Subcutaneous abdominal adipose tissue (tissue), 5 donors: ENCODE results near the gene SLC9A3.

ENCODE experiments used
- H3K27ac ChIP-seq: one replicate; pipeline ENCODE4 v1.7.0; 2013; ENCODE audit warnings: low read depth, mild to moderate bottlenecking, inconsistent platforms, low read length, moderate library complexity
- H3K27me3 ChIP-seq, 5 donors: one replicate each; pipeline ENCODE4 v1.7.0; 2013; ENCODE audit warnings: low read length in 5 of 5, inconsistent platforms in 1 of 5; ENCODE audit not compliant: control insufficient read depth in 5 of 5, insufficient read depth in 4 of 5
- H3K36me3 ChIP-seq, 5 donors: one replicate each; pipeline ENCODE4 v1.7.0; 2013; ENCODE audit warnings: low read length in 5 of 5; ENCODE audit not compliant: control insufficient read depth in 5 of 5, insufficient read depth in 5 of 5
- H3K4me1 ChIP-seq, 5 donors: one replicate each; pipeline ENCODE4 v1.7.0; 2013; ENCODE audit warnings: low read length in 5 of 5, mild to moderate bottlenecking in 3 of 5, moderate library complexity in 1 of 5; ENCODE audit not compliant: control insufficient read depth in 5 of 5, insufficient read depth in 5 of 5
- H3K4me3 ChIP-seq, 5 donors: one replicate each; pipeline ENCODE4 v1.7.0; 2013; ENCODE audit warnings: low read length in 5 of 5, low read depth in 1 of 5
- H3K9ac ChIP-seq, 5 donors: one replicate each; pipeline ENCODE4 v1.7.0; 2013; ENCODE audit warnings: low read length in 5 of 5, mild to moderate bottlenecking in 4 of 5, moderate library complexity in 3 of 5
- H3K9me3 ChIP-seq, 5 donors: one replicate each; pipeline ENCODE4 v1.7.0; 2013; ENCODE audit warnings: low read length in 5 of 5; ENCODE audit not compliant: control insufficient read depth in 5 of 5
- donor health status: healthy.
- donor health status: healthy.
- donor health status: healthy.
- donor health status: healthy.
- donor health status: healthy.

SLC9A3 gene

GRCh38 chr5:525916-526315 is 1.7 kb upstream of the SLC9A3 start:
- Histone ChIP-seq H3K9ac (no peak overlapping the region), H3K27me3 (peaks cover 49 to 75% (median 65%) of the 10 kb centered on the region in 5 donors), H3K4me3 (no peak overlapping the region), H3K9me3 (no peaks in the 10 kb centered on the region), H3K36me3 (no peaks in the 10 kb centered on the region), H3K4me1 (peaks cover 0 to 24% (median 17%) of the 10 kb centered on the region in 5 donors), H3K27ac (no peak overlapping the region)

- no peak overlapping the region for H3K9ac ChIP-seq
- H3K27me3 ChIP-seq: peaks cover 50 to 75% (median 64%) of the 10 kb centered on the region in 5 donors
- H3K9me3 ChIP-seq: no peaks in the 10 kb centered on the region
- no peak overlapping the region for H3K27ac ChIP-seq
- peaks cover 0 to 17% (median 9%) of the 10 kb centered on the region in 5 donors for H3K4me1 ChIP-seq
- no peak overlapping the region for H3K4me3 ChIP-seq
- H3K36me3 ChIP-seq: no peaks in the 10 kb centered on the region
These were observed 918 bp upstream of the SLC9A3 start for GRCh38 chr5:524973-525761.

DNA sequence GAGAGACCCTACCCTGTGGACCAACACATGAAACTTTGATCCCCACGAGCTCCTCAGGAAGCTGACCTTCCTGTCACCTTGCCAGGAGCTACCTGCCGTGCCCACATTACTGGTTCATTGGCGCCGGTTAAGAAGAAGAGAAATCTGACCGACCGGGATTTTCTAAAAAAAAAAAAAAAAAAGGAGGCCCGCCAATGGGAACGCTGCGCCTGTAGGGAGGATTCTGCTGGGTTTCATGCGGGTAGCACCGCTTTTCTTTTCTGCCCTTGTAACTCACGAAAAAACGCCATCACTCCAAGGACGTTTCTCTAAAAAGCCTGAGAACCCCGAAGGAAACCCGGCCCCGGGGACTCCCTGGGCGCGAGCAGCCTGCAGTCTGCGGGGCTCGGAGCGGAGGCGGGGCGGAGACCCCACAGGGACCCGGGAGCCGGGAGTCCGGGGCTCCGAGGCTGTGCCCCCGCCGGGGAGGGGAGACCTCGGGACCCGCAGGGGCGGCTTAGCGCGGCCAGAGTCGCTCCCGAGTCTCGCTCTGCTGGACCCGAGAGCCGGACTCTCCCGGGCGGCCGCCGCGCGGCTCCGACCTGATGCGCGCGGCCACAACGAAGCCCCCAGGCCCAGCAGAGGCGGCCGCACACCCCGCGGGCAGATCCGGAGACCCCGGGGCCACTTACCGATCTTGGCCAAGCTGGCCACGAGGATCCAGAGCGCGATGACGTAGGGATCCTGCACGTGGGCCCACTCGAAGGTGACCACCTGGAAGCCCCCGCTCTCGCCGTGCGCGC is 617 bp downstream of the SLC9A3 start:
- H3K27ac ChIP-seq: no peak overlapping the region
- H3K9me3 ChIP-seq: no peaks in the 10 kb centered on the region
- no peak overlapping the region for H3K9ac ChIP-seq
- H3K4me3 ChIP-seq: no peak overlapping the region
- no peaks in the 10 kb centered on the region for H3K36me3 ChIP-seq
- peaks cover 61 to 81% (median 69%) of the 10 kb centered on the region in 5 donors for H3K27me3 ChIP-seq
- H3K4me1 ChIP-seq: peaks cover 0 to 8% (median 4%) of the 10 kb centered on the region in 5 donors

GRCh38 chr5:522899-523440 is 1.3 kb downstream of the SLC9A3 start:
- Histone ChIP-seq H3K4me3 (no peak overlapping the region), H3K4me1 (peaks cover 0 to 8% (median 4%) of the 10 kb centered on the region in 5 donors), H3K9ac (no peak overlapping the region), H3K36me3 (no peaks in the 10 kb centered on the region), H3K27ac (no peak overlapping the region), H3K9me3 (no peaks in the 10 kb centered on the region), H3K27me3 (peaks cover 63 to 86% (median 75%) of the 10 kb centered on the region in 5 donors)

DNA sequence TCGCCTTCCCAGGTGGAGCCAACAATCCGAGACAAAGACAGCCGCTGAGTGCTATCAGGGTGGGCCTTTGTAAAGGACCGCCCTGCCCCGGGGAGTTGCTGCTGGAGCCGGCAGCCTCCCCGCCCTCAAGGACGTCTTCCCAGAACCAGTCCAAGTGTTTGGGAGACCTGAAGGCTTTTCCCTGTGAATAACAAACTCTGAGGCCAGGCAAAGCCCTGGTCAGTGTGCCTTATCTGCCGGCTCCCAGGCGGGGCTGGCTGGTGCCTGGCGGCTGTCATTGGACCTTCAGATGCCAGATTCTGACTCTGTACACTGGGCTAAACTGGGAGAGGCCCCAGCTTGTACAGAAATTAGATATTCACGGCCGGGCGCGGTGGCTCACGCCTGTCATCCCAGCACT is 2.1 kb downstream of the SLC9A3 start:
- H3K36me3 ChIP-seq: no peaks in the 10 kb centered on the region
- H3K27ac ChIP-seq: no peak overlapping the region
- no peak overlapping the region for H3K4me3 ChIP-seq
- H3K9me3 ChIP-seq: peaks cover 0 to under 1% (median 0%) of the 10 kb centered on the region in 5 donors
- H3K4me1 ChIP-seq: peaks cover 0 to 8% (median 4%) of the 10 kb centered on the region in 5 donors
- peaks cover 55 to 85% (median 74%) of the 10 kb centered on the region in 5 donors for H3K27me3 ChIP-seq
- H3K9ac ChIP-seq: no peak overlapping the region

DNA sequence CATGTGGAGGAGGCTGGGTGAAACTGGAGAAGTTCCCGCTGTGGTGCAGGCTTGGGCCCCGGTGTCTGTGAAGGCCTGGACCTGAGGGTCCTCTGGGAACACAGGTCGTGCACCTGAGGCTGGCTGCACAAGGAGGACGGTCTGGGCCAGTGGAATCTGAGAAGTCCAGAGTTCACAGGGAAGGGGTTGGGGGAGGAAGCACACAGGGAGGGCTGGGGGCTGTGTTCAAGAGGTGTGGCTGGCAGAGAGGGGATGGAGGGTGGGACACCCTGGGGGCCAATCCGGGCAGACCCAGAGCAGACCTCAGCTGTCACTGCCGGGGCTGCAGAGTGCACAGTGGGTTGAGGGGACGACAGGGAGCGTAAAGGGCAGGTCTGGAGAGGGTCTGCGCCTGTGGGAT is 2.6 kb downstream of the SLC9A3 start:
- Histone ChIP-seq H3K4me3 (no peak overlapping the region), H3K4me1 (peaks cover 0 to 8% (median 4%) of the 10 kb centered on the region in 5 donors), H3K9me3 (peaks cover 0 to 3% (median 0%) of the 10 kb centered on the region in 5 donors), H3K27me3 (peaks cover 52 to 85% (median 72%) of the 10 kb centered on the region in 5 donors), H3K36me3 (no peaks in the 10 kb centered on the region), H3K27ac (no peak overlapping the region), H3K9ac (no peak overlapping the region)

- Histone ChIP-seq H3K4me3 (no peak overlapping the region), H3K4me1 (peaks cover 0 to 8% (median 4%) of the 10 kb centered on the region in 5 donors), H3K27me3 (peaks cover 51 to 85% (median 70%) of the 10 kb centered on the region in 5 donors), H3K9ac (no peak overlapping the region), H3K27ac (no peak overlapping the region), H3K36me3 (no peaks in the 10 kb centered on the region), H3K9me3 (peaks cover 0 to 3% (median 0%) of the 10 kb centered on the region in 5 donors)
These were observed 3.4 kb downstream of the SLC9A3 start for GRCh38 chr5:520850-521226.

DNA sequence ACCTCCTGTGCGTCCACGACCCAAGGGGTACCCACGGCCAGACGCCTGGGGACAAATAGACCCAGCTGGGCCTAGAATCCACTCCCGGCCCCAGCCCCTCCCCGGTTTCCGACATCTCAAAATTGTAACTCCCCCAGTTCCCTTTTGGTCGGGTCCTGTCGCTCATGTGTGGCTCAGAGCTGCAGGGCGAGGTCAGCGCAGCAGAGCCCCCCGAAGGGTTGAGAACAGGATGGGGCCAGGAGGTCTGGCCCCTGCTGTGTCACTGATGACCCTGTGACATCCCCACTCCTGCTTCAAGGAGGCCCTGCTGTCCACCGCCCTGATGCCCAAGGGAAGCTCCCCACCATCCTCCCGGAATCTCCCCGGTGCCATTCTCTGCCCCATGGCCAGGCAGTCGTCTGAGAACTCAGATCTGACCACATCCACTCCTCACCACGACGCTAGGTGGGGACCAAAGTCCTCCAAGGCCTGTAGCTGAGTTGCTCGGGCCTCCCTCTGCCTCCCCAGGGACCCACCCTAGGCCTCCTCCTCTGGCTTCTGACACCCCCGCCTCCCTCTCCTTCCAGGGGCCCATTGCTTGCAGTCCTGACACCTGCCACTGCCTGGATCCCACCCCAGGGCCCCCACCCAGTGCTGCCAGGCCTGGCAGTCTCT is 3.9 kb downstream of the SLC9A3 start:
- Histone ChIP-seq H3K9ac (no peak overlapping the region), H3K36me3 (no peaks in the 10 kb centered on the region), H3K9me3 (peaks cover 0 to 3% (median 0%) of the 10 kb centered on the region in 5 donors), H3K27me3 (peaks cover 46 to 81% (median 66%) of the 10 kb centered on the region in 5 donors), H3K4me3 (no peak overlapping the region), H3K27ac (no peak overlapping the region), H3K4me1 (peaks cover 0 to 8% (median 4%) of the 10 kb centered on the region in 5 donors)

GRCh38 chr5:518721-519120 is 5.5 kb downstream of the SLC9A3 start:
- Histone ChIP-seq H3K27ac (no peak overlapping the region), H3K4me3 (no peak overlapping the region), H3K36me3 (no peaks in the 10 kb centered on the region), H3K9me3 (peaks cover 0 to 3% (median 0%) of the 10 kb centered on the region in 5 donors), H3K9ac (no peak overlapping the region), H3K4me1 (peaks cover 0 to 3% (median 1%) of the 10 kb centered on the region in 5 donors), H3K27me3 (peaks cover 35 to 87% (median 66%) of the 10 kb centered on the region in 5 donors)
